H1 (cell line): ENCODE measurements around the gene UVSSA.

Source experiments
- CTCF ChIP-seq, 3 experiments: IDR thresholded peaks; 1 replicate in 2 of 3; 2 replicates in 1 of 3; pipeline versions ENCODE4 v1.5.1 to v1.6.1; 2011; ENCODE audit warnings: low read length in 3 of 3, mild to moderate bottlenecking in 3 of 3, inconsistent platforms in 2 of 3, low read depth in 1 of 3, moderate library complexity in 1 of 3; ENCODE audit not compliant: insufficient read depth in 1 of 3; ENCODE audit errors: control extremely low read depth in 1 of 3
- EP300 ChIP-seq, 2 experiments: IDR thresholded peaks; 1 replicate in 1 of 2; 2 replicates in 1 of 2; pipeline ENCODE4 v1.6.1; 2011 to 2012; ENCODE audit warnings: low read depth in 2 of 2, low read length in 2 of 2, mild to moderate bottlenecking in 2 of 2, borderline replicate concordance in 1 of 2, inconsistent platforms in 1 of 2, moderate library complexity in 1 of 2
- POLR2A ChIP-seq, 2 experiments: IDR thresholded peaks; 1 replicate in 1 of 2; 2 replicates in 1 of 2; pipeline ENCODE4 v1.6.1; 2011; ENCODE audit warnings: low read depth in 2 of 2, low read length in 2 of 2, mild to moderate bottlenecking in 2 of 2; ENCODE audit errors: control extremely low read depth in 1 of 2
- POLR2AphosphoS5 ChIP-seq: IDR thresholded peaks from 2 replicates; pipeline ENCODE4 v1.6.1; 2011; ENCODE audit warnings: low read depth, low read length
- SP4 ChIP-seq: IDR thresholded peaks from 2 replicates; pipeline ENCODE4 v1.6.1; 2012; ENCODE audit warnings: low read length, inconsistent platforms
- TAF7 ChIP-seq: optimal IDR thresholded peaks from 2 replicates; pipeline ENCODE3; 2011; ENCODE audit warnings: low read depth, mild to moderate bottlenecking, inconsistent platforms, low read length, moderate library complexity, borderline replicate concordance

GRCh38 chr4:1376841-1377605 is 30.0 kb downstream of the UVSSA start:
- TF ChIP-seq POLR2A (IDR thresholded peaks at IDR 0.05; ENCODE audit: control extremely low read depth in 1 of 2, low read depth in 2 of 2, low read length in 2 of 2) (no peak), SP4 (no peak), POLR2AphosphoS5 (no peak), EP300 (IDR thresholded peaks at IDR 0.05; ENCODE audit: borderline replicate concordance in 1 of 2, low read depth in 2 of 2, low read length in 2 of 2) (no peak), TAF7 (no peak), CTCF (IDR thresholded peaks at IDR 0.05; ENCODE audit: control extremely low read depth in 1 of 3, insufficient read depth in 1 of 3, low read depth in 1 of 3, low read length in 3 of 3) (peak in 1 of 3 experiments; percentile 31; a peak in 2 of 4 replicates)
